Right ventricle myocardium superior (tissue), 1 donor: Measurements from ENCODE around the gene CA7. TPM values are rescaled to one million over a fixed set of nuclear protein-coding genes. Genes with fewer than 3 reads are reported as not detected.

Experiments
- ATAC-seq: fragments of 200-7000 bp; cut with Tn5 transposase; one replicate; pipeline ENCODE4 v1.9.1; 2020; ENCODE audit warnings: mild to moderate bottlenecking; ENCODE audit not compliant: poor library complexity
- DNase-seq: peaks from one replicate; pipeline ENCODE4 v3.0.0-alpha.2; 2020
- intact Hi-C: fragments of 100-400 bp; cut with DNase I; formaldehyde crosslinking; loops from one replicate; pipeline ENCODE4 v1.11.2; 2022
- total RNA-seq: library from RNA; stranded (reverse); fragmentation: NEBNext Ultra II Directional; extraction: Animal tissue kit (Norgen Biotek cat#: 25700); gene quantifications from one replicate; pipeline ENCODE4 v1.2.1, GENCODE V29; 2021
- donor health status: DM: no; HTN: yes; CAD: no; lungs with severe emphysema.

The CA7 gene
- total RNA-seq, 1 donor from 2014 or later = not detected

- intact Hi-C loops = no loop called here
- no peak for ATAC-seq
- no peak for DNase-seq
These were observed 239 bp upstream of the CA7 start for GRCh38 chr16:66844009-66844341.

DNA sequence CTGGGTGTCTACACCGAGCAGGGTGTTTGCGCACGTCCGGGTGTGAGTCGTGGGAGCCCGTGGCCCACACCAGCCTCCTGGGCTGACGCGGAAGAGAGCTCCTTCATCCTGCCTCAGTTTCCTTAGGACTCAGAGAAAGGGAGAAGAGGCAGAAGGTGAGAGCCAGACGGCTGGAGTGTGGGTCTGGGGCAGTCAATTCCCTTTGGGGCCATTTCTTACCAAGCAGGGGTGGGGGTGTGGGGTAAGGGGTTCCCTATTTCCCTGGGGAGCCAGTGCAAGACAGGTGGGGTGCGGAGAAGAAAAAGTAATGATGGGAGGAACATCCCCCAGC, 831 bp downstream of the CA7 start:
- intact Hi-C loops = no loop called here
- no peak for DNase-seq
- ATAC-seq = no peak

DNA sequence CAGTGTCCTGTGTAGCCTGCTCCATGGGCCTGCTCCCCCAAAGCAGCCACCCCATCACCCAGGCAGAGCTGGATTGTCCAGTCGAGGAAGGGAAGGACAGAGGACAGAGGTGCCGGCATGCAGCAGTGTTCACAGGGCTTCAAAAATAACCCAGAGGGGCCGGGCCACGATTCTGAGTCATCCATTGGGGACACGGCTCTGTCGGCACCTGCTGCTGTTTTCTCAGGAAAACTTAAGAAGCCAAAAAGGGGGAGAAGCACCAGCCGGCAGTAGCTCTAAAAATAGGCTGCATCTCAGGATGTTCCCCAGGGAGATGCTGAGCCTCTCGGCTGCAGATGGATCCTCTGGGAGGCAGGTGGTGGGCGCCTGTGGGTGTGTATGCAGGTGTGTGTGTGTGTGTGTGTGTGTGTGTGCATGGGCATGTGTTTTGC, 1.6 kb downstream of the CA7 start:
- no peak for DNase-seq
- intact Hi-C loops = no loop called here
- no peak for ATAC-seq

GRCh38 chr16:66846266-66846665, 2.1 kb downstream of the CA7 start:
- intact Hi-C loops = no loop called here
- ATAC-seq (no peak), DNase-seq (no peak)

DNA sequence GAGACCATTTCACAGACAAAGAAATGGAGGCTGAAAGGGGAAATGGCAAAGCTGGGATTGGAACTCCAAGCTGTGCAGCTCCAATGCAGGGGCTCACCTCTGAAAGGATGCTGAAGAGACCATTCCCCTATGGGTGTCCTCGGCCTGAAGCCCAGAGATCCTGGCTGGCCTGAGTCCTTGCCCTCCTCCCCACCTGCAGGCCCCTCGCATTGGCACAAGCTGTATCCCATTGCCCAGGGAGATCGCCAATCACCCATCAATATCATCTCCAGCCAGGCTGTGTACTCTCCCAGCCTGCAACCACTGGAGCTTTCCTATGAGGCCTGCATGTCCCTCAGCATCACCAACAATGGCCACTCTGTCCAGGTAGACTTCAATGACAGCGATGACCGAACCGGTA, 2.6 kb downstream of the CA7 start:
- ATAC-seq (no peak), DNase-seq (no peak)
- intact Hi-C loops = no loop called here

DNA sequence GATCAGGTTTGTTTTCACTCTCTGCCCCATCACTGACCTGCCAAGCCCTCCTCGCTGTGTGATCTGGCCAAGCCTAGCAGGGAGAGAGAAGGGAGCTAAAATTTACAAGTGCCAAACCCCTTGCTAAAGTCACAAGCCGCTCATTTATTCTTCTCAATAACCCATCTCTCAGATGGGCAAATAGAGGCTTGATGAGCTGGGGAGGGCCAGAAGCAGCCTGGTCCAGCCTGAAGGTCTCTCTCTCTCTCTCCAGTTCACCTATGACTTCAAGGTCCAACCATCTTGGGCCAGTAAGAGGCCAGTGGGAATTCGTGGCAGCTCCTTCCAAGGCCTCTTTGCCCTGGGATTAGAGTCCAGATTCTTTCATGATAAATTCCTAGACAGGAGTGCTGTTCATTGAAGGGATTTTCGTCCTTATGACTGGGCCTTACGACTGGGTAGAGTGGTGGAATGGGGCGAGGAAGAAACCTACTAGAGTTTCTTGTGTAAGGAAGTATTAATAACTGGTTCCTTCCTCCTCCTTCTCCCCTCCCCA, 3.4 kb downstream of the CA7 start:
- intact Hi-C loops = no loop called here
- DNase-seq (no peak), ATAC-seq (no peak)

DNA sequence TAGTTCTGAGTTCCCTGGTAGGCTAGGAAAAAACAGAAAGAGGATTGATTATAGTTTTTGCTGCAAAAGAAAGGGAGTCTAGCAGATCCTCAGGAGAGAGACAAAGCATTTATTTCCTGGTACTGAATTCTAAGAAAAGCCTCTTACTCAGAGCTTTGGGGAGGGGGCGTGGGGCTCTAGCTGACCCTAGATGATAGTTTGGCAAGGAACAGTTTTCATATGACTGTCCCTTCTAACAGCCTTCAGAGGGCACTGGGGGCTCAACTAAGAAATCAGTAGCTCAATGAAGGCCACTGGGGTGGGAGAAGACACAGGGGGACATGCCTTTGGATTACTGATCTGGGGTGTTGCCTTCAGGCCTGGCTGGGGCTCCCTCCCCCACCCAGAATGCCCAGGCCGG, 4.0 kb downstream of the CA7 start:
- intact Hi-C loops = no loop called here
- ATAC-seq = no peak
- no peak for DNase-seq

DNA sequence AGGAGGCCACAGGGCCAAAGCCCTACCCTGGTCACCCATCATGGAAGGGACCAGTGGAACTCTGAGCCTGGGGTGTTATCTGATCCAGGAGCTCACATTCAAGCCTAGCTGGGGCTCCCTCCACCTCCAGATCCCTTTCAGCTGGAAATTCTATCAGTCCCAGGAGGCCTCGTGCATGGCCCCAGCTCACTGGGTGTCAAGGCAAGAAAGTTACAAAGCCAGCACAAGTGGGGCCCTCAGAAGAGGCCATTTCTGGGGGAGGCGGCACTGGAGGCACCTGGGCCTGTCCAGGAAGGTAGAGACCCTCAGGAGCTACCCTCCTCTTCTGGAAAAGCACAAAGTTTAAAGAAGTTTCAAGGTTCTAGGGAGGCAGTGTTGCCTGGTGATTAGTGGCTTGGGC, 4.8 kb downstream of the CA7 start:
- DNase-seq (no peak), ATAC-seq (no peak)
- intact Hi-C loops = no loop called here

DNA sequence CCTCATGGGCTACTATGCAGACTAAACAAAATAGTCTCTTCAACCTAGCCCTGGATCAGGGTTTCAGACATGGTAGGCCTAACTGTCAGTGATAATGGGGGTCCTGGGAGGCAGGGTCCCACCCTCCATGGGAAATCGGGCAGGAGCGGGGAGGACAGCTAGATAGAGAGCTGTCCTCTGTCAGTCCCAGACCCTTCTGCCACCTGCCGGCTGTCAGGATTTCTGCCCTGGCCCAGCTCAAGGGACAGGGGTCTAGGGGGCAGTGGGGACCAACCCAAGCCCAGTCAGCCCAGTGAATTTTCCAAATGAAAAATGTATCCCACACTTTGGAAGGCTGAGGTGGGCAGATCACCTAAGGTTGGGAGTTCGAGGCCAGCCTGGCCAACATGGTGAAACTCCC, 5.3 kb downstream of the CA7 start:
- no peak for DNase-seq
- ATAC-seq = no peak
- intact Hi-C loops = no loop called here

DNA sequence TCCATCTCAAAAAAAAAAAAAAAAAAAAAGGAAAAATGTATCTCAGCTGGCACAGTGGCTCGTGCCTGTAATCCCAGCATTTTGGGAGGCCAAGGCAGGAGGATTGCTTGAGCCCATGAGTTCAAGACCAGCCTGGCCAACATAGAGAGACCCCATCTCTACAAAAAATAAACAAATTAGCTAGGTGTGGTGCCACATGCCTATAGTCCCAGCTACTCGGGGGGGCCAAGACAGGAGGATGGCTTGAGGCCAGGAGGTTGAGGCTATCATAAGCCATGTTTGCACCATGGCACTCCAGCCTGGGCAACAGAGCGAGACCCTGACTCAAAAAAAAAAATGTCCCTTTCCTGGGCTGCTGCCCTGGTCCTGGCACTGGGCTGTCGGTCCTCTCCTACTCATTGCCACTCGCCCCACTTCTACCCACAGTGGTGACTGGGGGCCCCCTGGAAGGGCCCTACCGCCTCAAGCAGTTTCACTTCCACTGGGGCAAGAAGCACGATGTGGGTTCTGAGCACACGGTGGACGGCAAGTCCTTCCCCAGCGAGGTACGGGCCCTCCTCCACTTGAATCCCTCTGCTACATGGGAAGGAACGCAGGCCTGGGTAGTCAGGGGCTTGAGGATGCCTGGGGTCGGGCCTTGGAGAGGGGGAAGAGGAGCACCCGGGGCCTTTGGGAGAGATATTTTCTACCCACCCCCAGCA, 6.1 kb downstream of the CA7 start:
- DNase-seq (no peak), ATAC-seq (no peak)
- intact Hi-C loops = no loop called here

GRCh38 chr16:66851166-66851964, 7.2 kb downstream of the CA7 start:
- intact Hi-C loops = no loop called here
- ATAC-seq (no peak), DNase-seq (no peak)

DNA sequence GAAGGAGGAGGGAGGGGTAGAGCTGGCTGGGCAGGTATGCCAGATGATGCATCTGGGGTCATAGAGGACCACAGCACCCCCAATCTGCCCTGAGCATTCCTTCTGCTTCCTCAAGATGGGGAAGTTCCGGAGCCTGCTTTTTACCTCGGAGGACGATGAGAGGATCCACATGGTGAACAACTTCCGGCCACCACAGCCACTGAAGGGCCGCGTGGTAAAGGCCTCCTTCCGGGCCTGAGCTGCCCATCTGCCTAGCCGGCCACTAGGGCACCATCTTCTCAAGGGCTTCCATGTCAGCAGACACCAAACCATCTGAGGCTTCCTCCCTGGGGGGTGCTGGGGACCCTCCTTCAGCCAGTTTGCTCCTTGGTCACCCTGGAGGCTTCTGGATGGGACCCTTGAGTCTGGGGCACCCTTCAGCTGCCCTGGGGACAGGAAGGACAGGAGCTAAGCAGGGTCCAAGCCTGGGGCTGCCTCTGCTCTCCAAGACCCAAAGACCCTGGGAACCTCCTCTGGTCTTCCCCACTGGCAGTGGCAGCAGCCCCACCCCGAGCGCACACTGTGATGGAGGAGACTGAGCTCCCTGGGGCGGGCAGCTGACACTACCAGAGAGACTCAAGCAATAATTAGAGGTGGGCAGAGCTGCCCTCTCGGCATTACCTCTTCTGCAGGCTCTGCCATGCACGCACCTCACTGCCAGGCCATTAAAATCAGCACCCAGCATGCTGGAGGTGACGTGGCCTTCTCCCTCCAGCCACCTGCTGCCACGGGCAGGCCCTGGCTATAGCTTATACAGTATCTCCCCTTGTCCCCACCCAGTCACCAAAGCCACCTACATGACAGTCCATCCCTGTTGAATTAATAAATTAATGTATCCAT, 9.3 kb downstream of the CA7 start:
- ATAC-seq = no peak
- no peak for DNase-seq
- intact Hi-C loops = no loop called here

DNA sequence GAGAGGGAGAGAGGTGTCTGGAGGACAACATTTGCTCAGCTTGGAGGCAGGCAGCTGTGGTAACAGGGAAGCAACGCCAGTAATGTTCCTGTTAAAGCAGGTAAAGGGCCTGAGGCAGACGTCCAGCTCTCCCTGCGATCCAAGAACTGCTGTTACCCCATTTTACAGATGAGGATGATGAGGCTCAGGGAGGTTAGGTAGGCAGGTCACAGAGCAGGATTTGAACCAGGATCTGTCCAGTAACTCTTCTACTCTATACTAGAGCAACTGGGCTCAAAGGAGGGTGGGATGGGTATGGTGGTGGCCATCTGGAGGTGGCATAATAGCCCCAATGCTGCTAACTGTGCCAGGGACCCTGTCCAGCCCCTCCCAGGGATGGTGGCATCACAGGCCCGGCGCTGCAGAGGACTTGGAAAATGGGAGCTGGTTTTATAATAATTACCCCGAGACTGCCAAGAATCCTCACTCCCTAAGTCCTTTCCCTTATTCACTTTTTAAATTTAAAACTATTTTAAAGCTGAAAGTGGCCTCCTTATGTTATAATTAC, 12.0 kb downstream of the CA7 start:
- no peak for DNase-seq
- ATAC-seq = no peak

DNA sequence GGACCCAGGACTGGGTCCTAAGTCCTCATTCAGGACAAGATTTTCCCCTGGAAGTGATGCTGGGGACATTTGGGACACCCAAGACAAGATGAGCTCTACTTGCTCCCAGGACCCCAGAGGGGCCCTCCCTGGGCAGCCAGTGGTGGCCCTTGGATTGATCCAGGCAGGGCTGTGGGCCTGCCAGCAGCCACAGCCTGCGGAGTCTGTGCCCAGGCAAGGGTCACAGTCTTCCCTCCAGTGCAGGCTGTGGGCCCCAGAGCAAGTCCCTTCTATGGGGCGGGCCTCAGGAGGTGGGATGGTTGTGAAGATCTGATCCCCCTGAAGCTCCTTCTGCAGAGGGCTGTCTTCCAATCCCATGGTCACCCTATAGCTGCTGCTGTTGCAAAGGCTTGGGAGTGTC, 12.6 kb downstream of the CA7 start:
- intact Hi-C loops = no loop called here
- no peak for DNase-seq
- ATAC-seq = no peak

More for the DNA sequence above, 12.0 kb downstream of the CA7 start:
- intact Hi-C loops = no loop called here

GRCh38 chr16:66857437-66857836, 13.2 kb downstream of the CA7 start:
- DNase-seq (no peak), ATAC-seq (no peak)
- intact Hi-C loops = no loop called here

DNA sequence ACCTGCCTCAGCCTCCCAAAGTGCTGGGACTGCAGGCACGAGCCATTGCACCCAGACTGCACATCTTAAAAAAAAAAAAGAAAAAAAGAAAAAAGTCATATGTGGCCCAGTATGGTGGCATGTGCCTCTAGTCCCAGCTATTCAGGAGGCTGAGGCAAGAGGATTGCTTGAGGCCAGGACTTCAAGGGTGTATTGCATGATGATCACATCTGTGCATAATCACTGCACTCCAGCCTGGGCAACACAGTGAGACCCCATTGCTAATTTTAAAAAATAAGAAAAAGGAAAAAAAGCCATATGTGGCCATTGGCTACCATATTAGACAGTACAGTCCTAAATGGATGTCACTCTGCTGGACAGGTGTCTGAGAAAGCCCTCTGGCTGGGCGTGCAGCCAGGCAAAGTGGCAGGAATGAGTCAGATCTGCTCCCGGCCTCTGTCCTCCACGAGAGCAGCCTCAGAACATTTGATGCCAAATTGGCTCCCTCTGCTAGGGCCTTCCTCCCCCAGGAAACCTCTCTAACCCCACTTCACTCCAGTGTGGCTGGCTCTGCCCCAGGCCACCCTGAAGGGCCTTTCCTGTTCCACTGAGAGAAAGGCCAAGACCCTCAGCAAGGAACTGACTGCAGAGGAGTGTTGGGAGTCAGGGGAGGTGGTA, 14.7 kb downstream of the CA7 start:
- peak; percentile 90 for ATAC-seq
- DNase-seq = peak; percentile 79
- intact Hi-C loops = no loop called here

DNA sequence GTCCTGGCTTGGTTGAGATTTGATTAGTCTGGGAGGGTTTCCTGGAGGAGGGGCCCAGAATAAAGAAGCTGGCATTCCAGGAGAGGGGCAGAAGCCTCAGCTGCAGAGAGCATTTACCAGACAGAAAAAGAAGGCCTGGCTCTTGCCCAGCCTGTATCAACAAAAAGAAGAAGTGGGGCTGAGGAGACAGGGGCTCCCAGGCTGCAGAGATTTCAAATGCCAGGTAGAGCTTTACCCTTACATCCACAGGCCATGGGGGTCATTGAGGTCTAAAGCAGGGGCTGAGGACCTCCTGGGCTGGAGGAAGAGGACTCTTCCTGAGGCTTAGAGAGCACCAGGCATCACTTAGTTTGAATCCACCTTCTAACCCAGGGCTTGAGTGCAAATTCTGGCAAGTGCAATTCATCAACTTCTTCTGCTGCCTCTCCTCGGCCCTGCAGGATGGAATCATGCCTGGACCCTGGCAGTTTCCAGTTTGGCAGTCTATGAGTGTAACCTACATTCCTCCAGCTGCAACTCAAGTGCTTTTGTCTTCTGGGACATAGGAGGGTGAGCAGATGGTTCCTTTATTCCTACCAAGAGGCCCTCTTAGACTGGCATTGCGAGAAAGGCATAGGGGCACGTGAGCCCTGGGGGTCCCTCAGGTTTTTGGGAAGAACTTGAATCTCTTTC, 15.3 kb downstream of the CA7 start:
- DNase-seq (no peak), ATAC-seq (peak; percentile 24)
- intact Hi-C loops = no loop called here

DNA sequence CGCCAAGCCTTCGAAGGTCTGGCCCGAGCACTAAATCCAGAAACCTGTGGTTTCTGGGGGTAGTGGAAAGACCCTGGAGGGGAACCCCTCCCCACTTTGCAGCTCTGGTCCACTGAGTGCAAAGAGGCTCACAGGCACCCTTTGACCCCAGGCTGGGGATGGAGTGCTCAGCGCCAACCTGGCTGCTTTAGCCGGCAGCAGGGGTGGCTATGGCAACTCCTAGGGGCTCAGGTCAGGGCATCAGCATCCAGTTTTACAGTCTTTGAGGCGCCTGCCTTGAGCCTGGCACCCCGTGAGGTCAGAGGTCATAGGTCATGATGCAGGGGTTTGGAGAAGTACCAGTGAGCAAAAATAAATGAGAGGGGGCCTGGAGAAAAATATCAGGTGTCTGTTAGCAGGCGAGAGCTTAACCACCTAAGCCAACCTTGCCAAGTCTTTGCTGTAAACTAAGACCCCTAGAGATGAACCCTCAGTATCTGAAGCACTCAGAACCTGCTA, 17.9 kb downstream of the CA7 start:
- no peak for ATAC-seq
- intact Hi-C loops = no loop called here
- DNase-seq = no peak
